ENCODE results near the gene LRRC37A. TPM values are rescaled to one million over a fixed set of nuclear protein-coding genes. Genes with fewer than 3 reads are reported as not detected.
"Not testable (repeated sequence)": the region's sequence is repeated elsewhere in the genome, so short reads cannot be mapped to it uniquely, and the experiment has no call there.

LRRC37A gene
- 0.97 and 1.2 TPM in 2 replicates for polyA plus RNA-seq (2011; rRNA removed)
- 1.7 and 1.8 TPM in 2 replicates for polyA minus RNA-seq (2011; rRNA and poly(A)+ RNA removed)

- DNase-seq (ENCODE audit: low read depth, low spot score); CTCF ChIA-PET; H3K27me3 ChIP-seq (ENCODE audit: control insufficient read depth, insufficient read depth, low read length); H3K4me3 ChIP-seq (ENCODE audit: low read depth, low read length); POLR2A ChIA-PET; H3K27ac ChIP-seq (ENCODE audit: low read depth, low read length); H3K9me3 ChIP-seq (ENCODE audit: control insufficient read depth, insufficient read depth, low read length): not testable (repeated sequence)
These were observed at the start of gene LRRC37A for GRCh38 chr17:46294831-46295230. Gene LRRC37A (plus strand): TSS chr17:46295131. CDS start chr17:46295134, 3 bp downstream.

- H3K27me3 ChIP-seq (ENCODE audit: control insufficient read depth, insufficient read depth, low read length); H3K27ac ChIP-seq (ENCODE audit: low read depth, low read length); H3K4me3 ChIP-seq (ENCODE audit: low read depth, low read length); CTCF ChIA-PET; H3K9me3 ChIP-seq (ENCODE audit: control insufficient read depth, insufficient read depth, low read length); DNase-seq (ENCODE audit: low read depth, low spot score); POLR2A ChIA-PET: not testable (repeated sequence)
These were observed 45.8 kb upstream of the LRRC37A start for GRCh38 chr17:46249153-46249552.

DNA sequence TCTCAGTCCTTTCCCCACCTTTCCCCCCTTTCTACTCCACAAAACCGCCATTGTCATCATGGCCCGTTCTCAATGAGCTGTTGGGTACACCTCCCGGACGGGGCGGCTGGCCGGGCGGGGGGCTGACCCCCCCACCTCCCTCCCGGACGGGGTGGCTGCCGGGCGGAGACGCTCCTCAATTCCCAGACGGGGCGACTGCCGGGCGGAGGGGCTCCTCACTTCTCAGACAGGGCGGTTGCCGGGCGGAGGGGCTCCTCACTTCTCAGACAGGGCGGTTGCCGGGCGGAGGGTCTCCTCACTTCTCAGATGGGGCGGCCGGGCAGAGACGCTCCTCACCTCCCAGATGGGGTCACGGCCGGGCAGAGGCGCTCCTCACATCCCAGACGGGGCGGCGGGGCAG, 42.1 kb upstream of the LRRC37A start:
- H3K9me3 ChIP-seq (ENCODE audit: control insufficient read depth, insufficient read depth, low read length); DNase-seq (ENCODE audit: low read depth, low spot score); H3K27ac ChIP-seq (ENCODE audit: low read depth, low read length); H3K4me3 ChIP-seq (ENCODE audit: low read depth, low read length); POLR2A ChIA-PET; CTCF ChIA-PET; H3K27me3 ChIP-seq (ENCODE audit: control insufficient read depth, insufficient read depth, low read length): not testable (repeated sequence)

- CTCF ChIA-PET, result interaction anchor here (1.2 kb wide), 1 partner anchor 33 kb away, joined by 3 read pairs; no protein-coding TSS in a partner anchor
These were observed 41.2 kb upstream of the LRRC37A start for GRCh38 chr17:46253722-46254121.

GRCh38 chr17:46254215-46254614, 40.7 kb upstream of the LRRC37A start:
- DNase-seq (ENCODE audit: low read depth, low spot score); H3K4me3 ChIP-seq (ENCODE audit: low read depth, low read length); H3K27ac ChIP-seq (ENCODE audit: low read depth, low read length); POLR2A ChIA-PET; H3K9me3 ChIP-seq (ENCODE audit: control insufficient read depth, insufficient read depth, low read length); H3K27me3 ChIP-seq (ENCODE audit: control insufficient read depth, insufficient read depth, low read length): not testable (repeated sequence)
- CTCF ChIA-PET, result interaction anchor here (1.2 kb wide), 1 partner anchor 33 kb away, joined by 3 read pairs; no protein-coding TSS in a partner anchor

More at GRCh38 chr17:46253722-46254121, 41.2 kb upstream of the LRRC37A start:
- H3K27me3 ChIP-seq (ENCODE audit: control insufficient read depth, insufficient read depth, low read length); POLR2A ChIA-PET; DNase-seq (ENCODE audit: low read depth, low spot score); H3K9me3 ChIP-seq (ENCODE audit: control insufficient read depth, insufficient read depth, low read length); H3K4me3 ChIP-seq (ENCODE audit: low read depth, low read length); H3K27ac ChIP-seq (ENCODE audit: low read depth, low read length): not testable (repeated sequence)
- TF ChIP-seq CTCF (IDR thresholded peaks at IDR 0.05; ENCODE audit: low read depth, low read length), result peak; percentile 58

DNA sequence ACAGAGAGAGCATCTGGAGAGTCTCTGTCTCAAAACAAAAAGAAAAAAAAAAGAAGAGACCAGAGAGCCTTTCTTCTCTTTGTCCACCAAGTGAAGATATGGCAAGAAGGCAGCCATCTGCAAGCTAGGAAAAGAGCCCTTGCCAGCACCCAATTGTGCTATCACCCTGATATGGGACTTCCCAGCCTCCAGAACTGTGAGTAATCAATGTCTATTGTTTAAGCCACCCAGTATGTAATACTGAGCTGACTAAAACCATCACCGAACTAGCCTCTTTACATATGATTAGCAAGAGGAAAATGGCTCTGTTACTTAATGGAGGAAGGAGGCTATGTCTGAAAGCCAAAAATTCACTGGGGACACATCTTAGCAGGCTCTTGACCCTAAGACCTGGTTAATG, 38.6 kb upstream of the LRRC37A start:
- H3K9me3 ChIP-seq (ENCODE audit: control insufficient read depth, insufficient read depth, low read length); POLR2A ChIA-PET; H3K27me3 ChIP-seq (ENCODE audit: control insufficient read depth, insufficient read depth, low read length); H3K27ac ChIP-seq (ENCODE audit: low read depth, low read length); DNase-seq (ENCODE audit: low read depth, low spot score); H3K4me3 ChIP-seq (ENCODE audit: low read depth, low read length): not testable (repeated sequence)
- CTCF ChIA-PET, result interaction anchor here (0.7 to 0.9 kb wide), 2 partner anchors 41 to 63 kb away, joined by 3 to 4 read pairs; partner anchors contain the start of gene KANSL1

- H3K27ac ChIP-seq (ENCODE audit: low read depth, low read length); H3K27me3 ChIP-seq (ENCODE audit: control insufficient read depth, insufficient read depth, low read length); H3K9me3 ChIP-seq (ENCODE audit: control insufficient read depth, insufficient read depth, low read length); POLR2A ChIA-PET; DNase-seq (ENCODE audit: low read depth, low spot score): not testable (repeated sequence)
- H3K4me3 ChIP-seq (ENCODE audit: low read depth, low read length), result peak overlapping the region; percentile 31; the same call in 1 of the 2 replicates
- peak; percentile 4; the same call in 1 of the 2 replicates for TF ChIP-seq CTCF (IDR thresholded peaks at IDR 0.05; ENCODE audit: low read depth, low read length)
- CTCF ChIA-PET, result interaction anchor here (2.0 kb wide), 1 partner anchor 259 kb away, joined by 5 read pairs; no protein-coding TSS in a partner anchor
These were observed 34.9 kb upstream of the LRRC37A start for GRCh38 chr17:46259845-46260661.

All from AG04450 (cell line).